Suprapubic skin (tissue), 4 donors: ENCODE measurements around the gene GGA1. TPM values are rescaled to one million over a fixed set of nuclear protein-coding genes. Genes with fewer than 3 reads are reported as not detected.
A peak's percentile ranks its signal among the peaks of the same experiment; 100 is the strongest.

ENCODE experiments used
- DNase-seq, 2 donors: peaks; one replicate each; pipeline ENCODE4 v3.0.0-alpha.2; 2019; ENCODE audit warnings: low spot score in 2 of 2
- H3K27ac ChIP-seq: fragments of 200-600 bp; sonication (generic); one replicate; pipeline ENCODE4 v1.5.1; 2019
- H3K27me3 ChIP-seq: fragments of 200-600 bp; sonication (generic); one replicate; pipeline ENCODE4 v1.5.1; 2019
- H3K36me3 ChIP-seq: fragments of 200-600 bp; sonication (generic); one replicate; pipeline ENCODE4 v1.5.1; 2019
- H3K4me1 ChIP-seq: fragments of 200-600 bp; sonication (generic); one replicate; pipeline ENCODE4 v1.5.1; 2019
- H3K4me3 ChIP-seq: fragments of 200-600 bp; sonication (generic); one replicate; pipeline ENCODE4 v1.5.1; 2019; ENCODE audit warnings: mild to moderate bottlenecking
- H3K9me3 ChIP-seq: fragments of 200-600 bp; sonication (generic); one replicate; pipeline ENCODE4 v1.5.1; 2019
- CTCF ChIP-seq, 2 donors: fragments of 200-600 bp in 1 of 2; fragments of 450-650 bp in 1 of 2; sonication (generic) in 1 of 2; IDR thresholded peaks; one replicate each; pipeline ENCODE4 v1.5.1; 2016 to 2019; ENCODE audit warnings: antibody characterized with exemption in 2 of 2, mild to moderate bottlenecking in 1 of 2, moderate library complexity in 1 of 2
- EP300 ChIP-seq: sonication (generic); formaldehyde crosslinking; IDR thresholded peaks from one replicate; pipeline ENCODE4 v1.6.1; 2017; ENCODE audit warnings: antibody characterized with exemption
- POLR2A ChIP-seq, 2 donors: fragments of 450-650 bp; IDR thresholded peaks; one replicate each; pipeline ENCODE4 v1.6.1; 2017; ENCODE audit warnings: antibody characterized with exemption in 2 of 2, mild to moderate bottlenecking in 2 of 2, moderate library complexity in 2 of 2
- POLR2AphosphoS5 ChIP-seq, 3 donors: sonication (generic); formaldehyde crosslinking; IDR thresholded peaks; one replicate each; pipeline ENCODE4 v1.6.1; 2017; ENCODE audit warnings: antibody characterized with exemption in 3 of 3
- WGBS: methylation state at CpG from one replicate; pipeline ENCODE4 v1.1.5; 2018; 5-methylcytosine and 5-hydroxymethylcytosine counted together
- total RNA-seq, 4 donors: library from RNA; depleted of rRNA; stranded (reverse); fragments of >200 nt; gene quantifications; one replicate each; pipeline ENCODE4 v1.1.0, GENCODE V29; 2016

GGA1 gene
- total RNA-seq, 4 donors from 2014 or later: 52.8 to 124 (median 65.3) TPM

DNA sequence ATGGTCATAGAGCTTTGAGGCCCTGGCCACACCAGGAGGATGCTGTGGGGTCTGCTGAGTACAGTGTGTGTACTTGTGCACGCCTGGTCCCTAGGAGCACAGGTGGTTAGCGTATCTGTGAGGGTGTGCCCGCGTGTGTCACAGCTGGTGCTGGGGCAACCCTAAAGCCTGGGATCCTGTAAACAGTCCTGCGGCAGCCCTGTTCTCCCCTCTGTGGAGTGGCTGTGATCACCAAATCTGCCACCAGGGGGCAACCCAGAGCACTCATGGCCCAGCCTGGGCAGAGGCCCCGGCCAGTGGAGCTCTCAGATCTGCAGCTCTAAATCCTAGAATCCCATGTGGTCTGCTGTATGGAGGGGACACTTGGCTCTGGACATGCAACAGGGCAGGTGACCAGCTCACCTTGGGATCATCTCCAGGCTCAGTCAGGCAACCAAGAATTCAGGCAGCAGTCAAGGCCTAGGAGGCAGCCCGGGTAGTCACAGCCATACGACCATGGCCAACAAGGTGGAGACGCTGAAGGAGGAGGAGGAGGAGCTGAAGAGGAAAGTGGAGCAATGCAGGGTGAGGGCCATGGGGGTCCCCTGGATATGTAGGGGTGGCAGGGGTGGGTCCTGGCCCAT lies 34.7 kb downstream of the GGA1 start:
- H3K9me3 ChIP-seq: no peaks in the 10 kb centered on the region
- TF ChIP-seq POLR2AphosphoS5 (IDR thresholded peaks at IDR 0.05) (no peak), POLR2A (IDR thresholded peaks at IDR 0.05) (no peak), CTCF (IDR thresholded peaks at IDR 0.05) (peak; percentile 80 to 91), EP300 (no peak)
- H3K4me1 ChIP-seq: peaks cover 53% of the 10 kb centered on the region
- no peaks in the 10 kb centered on the region for H3K27me3 ChIP-seq
- no peak overlapping the region for H3K4me3 ChIP-seq
- peaks cover 34% of the 10 kb centered on the region for H3K36me3 ChIP-seq
- 52% methylated on average over 4 of the region's 9 CpGs for WGBS
- peak; percentile 89 to 92 for DNase-seq
- no peak overlapping the region for H3K27ac ChIP-seq

- peaks cover 14% of the 10 kb centered on the region for H3K4me1 ChIP-seq
- no peaks in the 10 kb centered on the region for H3K9me3 ChIP-seq
- H3K27ac ChIP-seq: no peak overlapping the region
- no peak for TF ChIP-seq POLR2A (IDR thresholded peaks at IDR 0.05)
- TF ChIP-seq POLR2AphosphoS5 (IDR thresholded peaks at IDR 0.05): no peak
- no peak overlapping the region for H3K4me3 ChIP-seq
- peaks cover 68% of the 10 kb centered on the region for H3K36me3 ChIP-seq
- H3K27me3 ChIP-seq: no peaks in the 10 kb centered on the region
- WGBS: 98% methylated on average over 9 of the region's 9 CpGs
- no peak for DNase-seq
Measured at GRCh38 chr22:37647317-37647716, 38.7 kb downstream of the GGA1 start.

- 49% methylated on average over 9 of the region's 9 CpGs for WGBS
- no peak overlapping the region for H3K4me3 ChIP-seq
- TF ChIP-seq POLR2AphosphoS5 (IDR thresholded peaks at IDR 0.05): no peak
- TF ChIP-seq CTCF (IDR thresholded peaks at IDR 0.05): no peak
- no peak for TF ChIP-seq POLR2A (IDR thresholded peaks at IDR 0.05)
- no peak for TF ChIP-seq EP300
- H3K9me3 ChIP-seq: no peaks in the 10 kb centered on the region
- no peak for DNase-seq
- H3K4me1 ChIP-seq: peaks cover 9% of the 10 kb centered on the region
- peaks cover 75% of the 10 kb centered on the region for H3K36me3 ChIP-seq
- no peaks in the 10 kb centered on the region for H3K27me3 ChIP-seq
- H3K27ac ChIP-seq: no peak overlapping the region
Measured at GRCh38 chr22:37647928-37648327, 39.3 kb downstream of the GGA1 start.

- Histone ChIP-seq H3K36me3 (peaks cover 70% of the 10 kb centered on the region), H3K9me3 (no peaks in the 10 kb centered on the region), H3K4me1 (no peaks in the 10 kb centered on the region), H3K27ac (no peak overlapping the region), H3K4me3 (no peak overlapping the region), H3K27me3 (no peaks in the 10 kb centered on the region)
- TF ChIP-seq POLR2AphosphoS5 (IDR thresholded peaks at IDR 0.05) (no peak), CTCF (IDR thresholded peaks at IDR 0.05) (no peak), EP300 (no peak), POLR2A (IDR thresholded peaks at IDR 0.05) (no peak)
- WGBS: 95% methylated on average over 17 of the region's 17 CpGs
- DNase-seq: no peak
Measured at GRCh38 chr22:37650463-37651136, 42.0 kb downstream of the GGA1 start.

GRCh38 chr22:37654563-37655251 lies 46.1 kb downstream of the GGA1 start:
- Histone ChIP-seq H3K9me3 (no peaks in the 10 kb centered on the region), H3K27ac (no peak overlapping the region), H3K36me3 (peaks cover 50% of the 10 kb centered on the region), H3K4me1 (peaks cover 16% of the 10 kb centered on the region), H3K4me3 (no peak overlapping the region), H3K27me3 (no peaks in the 10 kb centered on the region)
- WGBS: 87% methylated on average over 14 of the region's 14 CpGs
- no peak for DNase-seq
- TF ChIP-seq EP300: no peak
- no peak for TF ChIP-seq POLR2AphosphoS5 (IDR thresholded peaks at IDR 0.05)
- no peak for TF ChIP-seq CTCF (IDR thresholded peaks at IDR 0.05)
- TF ChIP-seq POLR2A (IDR thresholded peaks at IDR 0.05): no peak
